NCI-H1694 treated with DMSO at 0.1 percent for 48 hours (cell line): Measurements from ENCODE around the gene SLC39A2.
A peak's percentile ranks its signal among the peaks of the same experiment; 100 is the strongest.
"Not testable (repeated sequence)": the region's sequence is repeated elsewhere in the genome, so short reads cannot be mapped to it uniquely, and the experiment has no call there.

Source experiments
- DNase-seq: peaks from one replicate; lab custom pipeline; 2025; lab: John Stamatoyannopoulos, UW

Gene SLC39A2

GRCh38 chr14:20997115-20997514, 2.0 kb upstream of the SLC39A2 start:
- DNase-seq = no peak

DNA sequence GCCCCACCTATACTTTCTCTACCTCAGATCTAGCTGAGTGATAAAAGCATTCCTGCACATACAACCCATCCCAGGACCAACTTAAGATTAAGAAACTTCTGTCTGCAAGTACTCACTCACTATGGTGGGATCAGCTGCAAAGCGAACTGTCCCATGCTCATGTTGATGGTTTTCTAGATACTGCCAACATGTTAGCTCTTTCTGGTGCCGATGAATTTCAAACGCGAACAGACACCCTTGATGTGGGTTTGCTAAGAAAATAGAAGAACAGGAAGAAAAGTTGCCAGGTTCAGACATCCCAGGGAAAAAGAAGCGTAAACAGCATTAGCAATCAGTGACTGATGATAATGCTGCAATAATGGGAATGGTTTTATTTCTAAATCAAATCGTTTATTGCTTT, 1.5 kb upstream of the SLC39A2 start:
- no peak for DNase-seq

DNA sequence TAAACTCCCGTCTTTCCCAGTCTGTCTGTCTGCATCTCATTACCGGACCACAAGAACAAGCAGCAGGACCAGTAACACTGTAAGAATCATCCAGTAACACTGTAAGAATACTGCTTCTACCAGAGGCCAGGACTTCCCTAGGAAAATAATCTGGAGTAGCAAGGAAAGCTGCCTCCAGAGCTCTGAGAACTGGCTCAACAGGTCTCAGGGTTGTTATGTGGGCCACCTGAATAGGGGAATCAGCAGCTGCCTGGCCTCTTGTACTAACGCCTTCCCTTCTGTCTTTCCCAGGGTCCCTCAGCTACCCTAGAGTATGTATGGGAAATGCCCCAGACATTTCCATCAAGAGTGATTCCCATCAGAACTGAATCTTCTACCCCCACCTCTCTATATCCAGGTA, 954 bp upstream of the SLC39A2 start:
- DNase-seq = no peak

- no peak for DNase-seq
Observed at GRCh38 chr14:20999591-20999990, 498 bp downstream of the SLC39A2 start.

GRCh38 chr14:21001218-21001617, 2.1 kb downstream of the SLC39A2 start:
- no peak for DNase-seq

DNA sequence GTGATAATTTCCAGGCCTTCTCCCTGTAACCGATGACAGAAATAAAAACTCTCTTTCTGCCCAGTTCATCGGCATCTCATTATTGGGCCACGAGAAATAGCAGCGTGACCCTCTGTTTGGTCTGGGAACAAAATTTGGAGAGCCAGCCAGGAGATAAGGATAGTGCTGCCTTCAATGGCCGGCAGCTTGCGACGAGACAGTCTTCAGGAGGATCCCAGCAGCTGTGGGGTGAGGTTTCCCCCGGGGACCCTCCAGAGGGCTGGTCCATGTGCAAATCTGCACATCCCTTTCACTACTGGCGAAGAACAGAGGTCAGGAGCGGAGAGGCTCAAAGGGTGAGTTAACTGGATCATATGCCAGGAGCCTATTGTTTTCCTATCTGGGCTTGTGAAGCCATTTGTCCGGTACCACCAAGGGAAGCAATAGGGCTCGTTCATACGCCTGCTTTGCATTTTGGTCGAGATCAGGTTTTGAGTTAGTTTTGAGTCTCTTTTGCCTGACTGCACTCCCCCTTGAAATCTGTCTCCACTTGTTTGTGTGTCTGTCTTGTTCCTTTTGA, 4.8 kb downstream of the SLC39A2 start:
- no peak for DNase-seq

GRCh38 chr14:21009721-21010120, 10.6 kb downstream of the SLC39A2 start:
- DNase-seq = not testable (repeated sequence)

- no peak for DNase-seq
Observed at GRCh38 chr14:21011136-21011535, 12.0 kb downstream of the SLC39A2 start.

GRCh38 chr14:21014761-21015190, 15.7 kb downstream of the SLC39A2 start:
- DNase-seq = peak; percentile 86

- DNase-seq = no peak
Observed at GRCh38 chr14:21015312-21015711, 16.2 kb downstream of the SLC39A2 start.

- no peak for DNase-seq
Observed at GRCh38 chr14:21016413-21017190, 17.5 kb downstream of the SLC39A2 start.

GRCh38 chr14:21017528-21018245, 18.6 kb downstream of the SLC39A2 start:
- no peak for DNase-seq

GRCh38 chr14:21018286-21018685, 19.2 kb downstream of the SLC39A2 start:
- DNase-seq = no peak

DNA sequence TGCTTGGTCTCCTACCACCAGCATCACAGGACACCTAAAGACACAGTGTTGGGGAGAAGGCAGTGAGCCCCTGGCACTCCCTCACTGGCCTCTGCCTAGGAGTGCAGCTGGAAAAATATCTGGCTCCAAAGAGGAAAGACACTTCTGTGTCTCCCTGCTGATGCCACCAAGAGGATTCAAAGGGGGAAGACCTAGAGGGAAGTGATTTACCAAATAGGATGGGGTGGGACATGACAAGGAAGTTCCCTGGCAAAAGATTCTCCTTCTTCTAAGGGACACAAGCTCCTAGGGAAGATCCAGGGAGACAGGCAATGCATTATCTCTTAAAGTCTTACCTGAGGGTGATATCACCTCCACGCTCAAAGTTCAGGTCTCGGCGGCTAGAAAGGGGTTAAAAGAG, 19.7 kb downstream of the SLC39A2 start:
- no peak for DNase-seq

DNA sequence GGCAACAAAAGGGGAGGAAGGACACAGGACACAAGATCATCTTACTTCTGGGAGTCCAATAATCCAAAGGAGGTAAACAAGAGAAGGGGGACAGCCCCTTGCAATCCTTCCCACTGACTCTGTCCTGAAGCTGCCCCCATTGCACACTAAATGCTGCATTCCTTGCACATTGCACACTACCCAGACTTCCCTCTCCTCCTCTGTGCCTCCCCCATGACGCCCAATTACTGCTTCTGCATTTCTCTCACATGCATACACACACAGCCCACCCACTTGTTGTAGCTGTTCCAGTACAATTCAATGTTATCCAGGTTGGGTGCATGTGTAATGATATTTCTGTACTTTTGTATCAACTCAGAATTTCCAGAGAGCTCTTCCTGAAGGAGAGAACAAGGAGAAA, 20.3 kb downstream of the SLC39A2 start:
- DNase-seq = no peak

DNA sequence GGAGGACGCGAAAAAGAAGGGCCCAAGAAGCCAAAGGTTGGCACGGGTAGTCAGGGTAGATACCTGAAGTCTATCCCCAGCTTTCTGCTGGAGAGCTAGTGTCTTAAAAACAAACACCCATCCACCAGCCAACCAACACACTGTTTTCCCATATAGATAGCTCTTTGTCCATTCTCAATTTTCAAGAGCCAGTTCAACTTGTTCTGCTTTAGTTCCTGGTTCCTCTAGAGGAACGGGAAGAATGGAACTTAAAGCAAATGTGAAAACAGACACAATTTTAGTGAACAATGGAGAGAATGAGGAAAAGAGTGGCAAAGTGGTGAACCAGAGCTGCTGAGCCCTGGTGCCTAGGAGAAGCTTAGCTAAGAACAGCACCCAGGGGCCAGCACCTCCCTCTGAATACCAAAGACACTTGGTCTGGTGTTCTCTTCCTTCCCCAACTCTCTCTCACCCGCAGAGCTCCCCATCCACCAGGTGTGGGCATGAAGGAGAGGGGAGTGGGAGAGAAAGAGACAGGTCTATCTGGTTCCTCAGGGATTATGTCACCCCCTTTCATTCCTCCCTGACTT, 22.0 kb downstream of the SLC39A2 start:
- DNase-seq = no peak

GRCh38 chr14:21022686-21023085, 23.6 kb downstream of the SLC39A2 start:
- no peak for DNase-seq

GRCh38 chr14:21023174-21023573, 24.1 kb downstream of the SLC39A2 start:
- no peak for DNase-seq

GRCh38 chr14:21023817-21024584, 24.9 kb downstream of the SLC39A2 start:
- DNase-seq = no peak

- DNase-seq = peak; percentile 31
Observed at GRCh38 chr14:21024585-21025370, 25.7 kb downstream of the SLC39A2 start, which contains the start of gene NDRG2. Gene NDRG2 (minus strand): TSS chr14:21025061. CDS start chr14:21023315, 1,746 bp downstream.
